Measurements from ENCODE around the gene NSDHL.

Gene NSDHL

DNA sequence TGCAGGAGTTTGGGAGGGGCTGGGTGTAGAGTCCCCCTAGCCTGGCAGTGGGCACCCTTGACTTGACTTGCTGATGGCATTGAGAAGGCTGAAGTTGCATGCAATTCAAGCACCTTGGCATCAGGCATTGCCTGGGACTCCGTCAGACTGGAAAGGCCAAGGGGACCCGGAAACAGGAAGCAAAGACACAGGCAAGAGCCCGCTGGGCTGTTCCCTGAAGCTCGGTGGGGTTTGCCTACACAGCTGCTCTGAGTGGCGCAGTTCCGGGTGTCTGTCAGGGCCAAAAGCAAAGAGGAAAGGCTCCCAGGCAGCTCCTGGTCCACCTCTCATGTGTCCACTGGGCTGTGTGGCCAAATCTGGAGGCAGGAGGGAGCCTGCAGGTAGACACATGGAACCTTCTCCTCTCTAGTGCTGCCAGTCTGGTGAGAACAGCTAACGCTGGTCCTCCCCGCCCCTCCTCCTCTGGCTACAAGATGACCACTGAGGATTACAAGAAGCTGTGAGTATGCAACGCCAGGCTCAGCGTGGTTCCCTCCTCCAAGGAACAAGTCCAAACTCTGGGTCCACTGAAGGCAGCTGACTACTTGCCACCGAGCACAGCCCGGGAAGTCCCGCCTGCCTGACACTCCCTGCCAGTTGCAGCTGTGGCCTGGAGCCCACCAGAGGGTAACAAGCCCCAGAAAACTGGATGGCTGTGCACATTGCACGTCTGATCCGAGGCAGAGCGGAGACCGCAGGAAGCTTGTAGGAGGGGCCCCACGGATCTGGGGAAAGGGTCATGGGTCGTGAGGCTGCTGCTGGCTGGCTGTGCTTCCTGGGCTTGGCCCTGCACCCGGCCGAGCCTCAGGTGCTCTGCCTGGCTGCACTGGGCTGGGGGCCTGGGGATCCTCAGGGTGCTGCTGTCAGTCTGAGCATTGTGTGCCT, 87.1 kb downstream of the NSDHL start:
- no peak for DNase-seq

DNA sequence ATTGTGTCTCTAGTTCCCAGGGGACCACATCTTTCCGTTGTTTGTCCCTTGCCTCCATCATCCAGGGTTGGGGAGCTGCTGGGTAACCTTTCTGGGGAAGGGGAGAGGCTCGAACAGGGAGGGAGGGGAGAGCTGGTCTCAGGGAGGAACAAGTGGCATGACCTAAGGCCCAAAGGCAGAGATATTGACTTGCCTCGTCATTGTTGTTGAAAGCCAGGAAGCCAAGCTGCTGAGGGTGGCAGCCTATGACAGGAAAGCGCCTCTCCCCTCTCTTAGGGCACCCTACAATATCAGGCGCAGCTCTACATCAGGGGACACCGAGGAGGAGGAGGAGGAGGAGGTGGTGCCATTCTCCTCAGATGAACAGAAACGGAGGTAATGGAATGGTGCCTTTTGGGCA, 87.8 kb downstream of the NSDHL start:
- DNase-seq, result no peak
